HuH-7 (cell line): ENCODE data around the gene EIF3J.
A peak's percentile ranks its signal among the peaks of the same experiment; 100 is the strongest.
"Not testable (repeated sequence)": the region's sequence is repeated elsewhere in the genome, so short reads cannot be mapped to it uniquely, and the experiment has no call there.

Source experiments
- DNase-seq: peaks from one replicate; pipeline ENCODE4 v3.0.0; 2011; ENCODE audit warnings: low spot score

EIF3J gene

GRCh38 chr15:44536962-44537734, at the start of gene EIF3J:
Gene EIF3J, plus strand, starts transcription at chr15:44537147. Its CDS starts 48 bp downstream, at chr15:44537195.
- peak; percentile 90 for DNase-seq

- no peak for DNase-seq
These were observed 47.5 kb upstream of the EIF3J start for GRCh38 chr15:44489464-44489863.

- DNase-seq, result no peak
These were observed 46.3 kb upstream of the EIF3J start for GRCh38 chr15:44490622-44491021.

GRCh38 chr15:44492040-44492439, 44.9 kb upstream of the EIF3J start:
- DNase-seq, result no peak

GRCh38 chr15:44492672-44493071, 44.3 kb upstream of the EIF3J start:
- DNase-seq, result no peak

- no peak for DNase-seq
These were observed 41.4 kb upstream of the EIF3J start for GRCh38 chr15:44495562-44495961.

GRCh38 chr15:44500555-44500954, 36.4 kb upstream of the EIF3J start:
- DNase-seq, result no peak

- peak; percentile 17 for DNase-seq
These were observed 35.1 kb upstream of the EIF3J start for GRCh38 chr15:44501768-44502366.

- DNase-seq, result no peak
These were observed 20.5 kb upstream of the EIF3J start for GRCh38 chr15:44516436-44516835.

- no peak for DNase-seq
These were observed 17.4 kb upstream of the EIF3J start for GRCh38 chr15:44519537-44519936.

- no peak for DNase-seq
These were observed 11.9 kb upstream of the EIF3J start for GRCh38 chr15:44525018-44525417.

GRCh38 chr15:44527241-44527640, 9.7 kb upstream of the EIF3J start:
- no peak for DNase-seq

GRCh38 chr15:44529864-44530604, 6.9 kb upstream of the EIF3J start:
- DNase-seq, result no peak

GRCh38 chr15:44530653-44531052, 6.3 kb upstream of the EIF3J start:
- DNase-seq, result no peak

GRCh38 chr15:44532275-44532674, 4.7 kb upstream of the EIF3J start:
- DNase-seq, result not testable (repeated sequence)

- DNase-seq, result no peak
These were observed 4.3 kb upstream of the EIF3J start for GRCh38 chr15:44532689-44533088.

GRCh38 chr15:44535092-44535491, 1.9 kb upstream of the EIF3J start:
- DNase-seq, result no peak

- peak; percentile 20 for DNase-seq
These were observed 1.2 kb upstream of the EIF3J start for GRCh38 chr15:44535523-44536301.

GRCh38 chr15:44536302-44536961, 515 bp upstream of the EIF3J start:
- peak; percentile 80 for DNase-seq

GRCh38 chr15:44537735-44538240, 841 bp downstream of the EIF3J start:
- DNase-seq, result peak; percentile 30

GRCh38 chr15:44541282-44541958, 4.5 kb downstream of the EIF3J start:
- no peak for DNase-seq
